ENCODE results near the gene TSFM.

- TF ChIP-seq CTCF (IDR thresholded peaks at IDR 0.05) = no peak
- no peak for TF ChIP-seq POLR2AphosphoS5 (IDR thresholded peaks at IDR 0.05; ENCODE audit: insufficient read depth in 1 of 2, low read depth in 1 of 2)
- TF ChIP-seq POLR2A (IDR thresholded peaks at IDR 0.05) = no peak
Observed at GRCh38 chr12:57777367-57777766, 5.2 kb upstream of the TSFM start.

Measured in vagina (tissue), 2 donors.